ENCODE results near the gene CCR7.

DNA sequence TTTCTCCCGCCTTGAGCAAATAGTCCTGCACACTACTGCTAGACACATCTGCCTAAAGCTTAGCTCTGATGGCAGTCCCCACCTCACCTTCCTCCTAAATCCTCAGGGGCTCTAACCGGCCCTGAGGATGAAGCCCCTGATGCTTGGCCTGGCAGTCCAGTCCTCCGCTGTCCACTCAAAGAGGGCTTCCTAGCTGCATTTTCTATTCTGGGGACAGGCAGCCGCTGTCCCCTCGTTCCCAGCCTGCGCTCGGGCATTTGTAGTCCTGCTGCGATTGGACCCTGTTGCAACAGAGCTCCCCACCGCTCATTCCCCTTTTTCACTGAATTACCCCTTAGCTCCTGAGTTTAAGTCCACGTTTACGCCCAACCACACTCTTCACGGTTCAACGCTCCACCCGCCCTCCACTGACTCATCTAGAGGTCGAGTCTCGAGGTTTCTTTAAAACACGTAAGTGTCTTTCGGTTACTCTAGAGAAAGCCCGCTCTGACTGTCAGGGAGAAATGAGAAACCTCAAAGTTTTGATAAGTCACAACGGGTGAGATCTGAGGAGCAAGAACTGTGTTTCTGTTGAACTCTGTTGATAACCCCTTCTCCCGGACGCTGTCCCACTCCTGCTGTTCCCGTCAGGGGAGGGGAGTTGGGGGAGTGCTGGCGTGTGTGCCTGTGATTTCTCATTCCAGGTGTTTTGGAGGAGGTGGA, 4.5 kb downstream of the CCR7 start:
- TF ChIP-seq POLR2AphosphoS5 (IDR thresholded peaks at IDR 0.05), result no peak
- no peak for TF ChIP-seq POLR2A (IDR thresholded peaks at IDR 0.05)
- TF ChIP-seq EP300 (IDR thresholded peaks at IDR 0.05), result no peak

All from suprapubic skin (tissue), 4 donors.